ENCODE measurements around the gene CAMSAP3. TPM values are rescaled to one million over a fixed set of nuclear protein-coding genes. Genes with fewer than 3 reads are reported as not detected.
"Not testable (repeated sequence)": the region's sequence is repeated elsewhere in the genome, so short reads cannot be mapped to it uniquely, and the experiment has no call there.

The CAMSAP3 gene
- total RNA-seq, 2 donors from 2014 or later, result 1.7 to 2.0 TPM

DNA sequence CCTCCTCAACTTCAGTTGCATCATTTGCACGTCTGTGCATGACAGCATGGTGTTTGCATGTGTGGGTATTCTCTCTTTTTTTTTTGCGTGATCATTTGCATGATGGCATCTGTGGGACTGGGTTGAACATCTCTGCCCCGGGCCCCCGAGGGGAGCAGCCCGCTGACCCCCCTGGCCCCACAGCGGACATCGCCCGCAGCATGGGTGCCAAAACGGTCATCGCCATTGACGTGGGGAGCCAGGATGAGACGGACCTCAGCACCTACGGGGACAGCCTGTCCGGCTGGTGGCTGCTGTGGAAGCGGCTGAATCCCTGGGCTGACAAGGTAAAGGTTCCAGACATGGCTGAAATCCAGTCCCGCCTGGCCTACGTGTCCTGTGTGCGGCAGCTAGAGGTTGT, 37.0 kb upstream of the CAMSAP3 start:
- Mint-ChIP-seq H3K4me3 (no peak overlapping the region), H3K36me3 (ENCODE audit: insufficient read depth in 2 of 2) (peaks cover 5 to 10% of the 10 kb centered on the region in 2 donors), H3K4me1 (ENCODE audit: low read depth) (no peaks in the 10 kb centered on the region), H3K27ac (no peak overlapping the region), H3K27me3 (ENCODE audit: low read depth) (no peaks in the 10 kb centered on the region), H3K9me3 (no peaks in the 10 kb centered on the region)
- DNase-seq (no peak), ATAC-seq (replicated peaks in 1 of 2) (no peak)

DNA sequence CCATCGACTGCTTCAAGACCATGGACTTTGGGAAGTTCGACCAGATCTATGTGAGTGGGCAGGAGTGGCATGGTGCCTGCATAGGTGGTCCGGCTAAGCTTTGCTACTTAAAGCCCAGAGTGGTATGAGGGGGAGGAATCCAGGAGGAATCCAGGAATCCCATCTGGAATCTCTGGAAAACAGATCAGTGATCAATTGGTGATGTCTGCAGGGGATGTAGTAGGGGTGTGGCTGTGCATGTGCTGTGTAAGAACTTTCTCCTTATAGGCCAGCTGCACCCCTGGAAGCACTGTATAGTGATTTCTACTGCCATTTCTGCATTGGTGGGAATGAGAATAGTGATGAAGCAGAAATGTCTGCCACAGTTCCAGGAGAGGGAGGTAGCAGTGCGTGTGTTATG, 36.6 kb upstream of the CAMSAP3 start:
- H3K4me3 Mint-ChIP-seq, result no peak overlapping the region
- no peaks in the 10 kb centered on the region for H3K4me1 Mint-ChIP-seq (ENCODE audit: low read depth)
- peaks cover 5 to 10% of the 10 kb centered on the region in 2 donors for H3K36me3 Mint-ChIP-seq (ENCODE audit: insufficient read depth in 2 of 2)
- DNase-seq (no peak), ATAC-seq (replicated peaks in 1 of 2) (no peak)
- H3K27me3 Mint-ChIP-seq (ENCODE audit: low read depth), result no peaks in the 10 kb centered on the region
- H3K27ac Mint-ChIP-seq, result no peak overlapping the region
- no peaks in the 10 kb centered on the region for H3K9me3 Mint-ChIP-seq

DNA sequence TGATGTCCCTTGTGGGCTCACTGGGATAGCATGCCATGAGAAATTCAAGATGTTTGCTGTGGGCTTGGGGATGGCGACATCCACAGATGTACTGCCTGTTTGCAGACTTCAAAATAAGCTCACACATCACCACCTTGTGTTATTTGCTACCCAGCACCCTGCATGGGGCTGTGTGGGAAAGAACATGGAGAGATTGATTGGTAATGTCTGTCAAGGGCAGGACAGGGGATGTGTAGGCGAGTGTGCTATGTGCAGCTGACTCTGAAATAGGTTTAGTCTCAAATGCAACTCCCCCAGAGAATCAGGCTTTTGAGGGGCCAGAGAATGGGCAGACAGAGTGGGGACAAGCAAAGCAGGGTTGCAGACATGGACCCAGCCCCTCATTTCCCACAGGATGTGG, 35.4 kb upstream of the CAMSAP3 start:
- no peak for ATAC-seq (replicated peaks in 1 of 2)
- Mint-ChIP-seq H3K4me1 (ENCODE audit: low read depth) (no peaks in the 10 kb centered on the region), H3K27ac (no peak overlapping the region), H3K36me3 (ENCODE audit: insufficient read depth in 2 of 2) (peaks cover 5 to 10% of the 10 kb centered on the region in 2 donors), H3K27me3 (ENCODE audit: low read depth) (no peaks in the 10 kb centered on the region), H3K4me3 (no peak overlapping the region), H3K9me3 (no peaks in the 10 kb centered on the region)
- DNase-seq, result no peak

DNA sequence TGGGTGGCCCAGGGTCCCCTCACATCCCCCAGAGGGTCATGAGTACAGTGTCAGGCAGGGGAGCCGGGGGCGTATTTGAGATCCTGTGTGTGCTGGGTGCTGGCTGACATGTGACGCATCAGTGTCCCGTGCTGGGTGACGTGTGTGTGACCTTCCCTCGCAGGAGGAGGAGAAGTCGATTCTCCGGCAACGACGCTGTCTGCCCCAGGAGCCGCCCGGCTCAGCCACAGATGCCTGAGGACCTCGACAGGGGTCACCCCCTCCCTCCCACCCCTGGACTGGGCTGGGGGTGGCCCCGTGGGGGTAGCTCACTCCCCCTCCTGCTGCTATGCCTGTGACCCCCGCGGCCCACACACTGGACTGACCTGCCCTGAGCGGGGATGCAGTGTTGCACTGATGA, 34.3 kb upstream of the CAMSAP3 start:
- H3K9me3 Mint-ChIP-seq, result no peaks in the 10 kb centered on the region
- DNase-seq (no peak), ATAC-seq (replicated peaks in 1 of 2) (no peak)
- no peak overlapping the region for H3K4me3 Mint-ChIP-seq
- H3K27ac Mint-ChIP-seq, result no peak overlapping the region
- H3K4me1 Mint-ChIP-seq (ENCODE audit: low read depth), result no peaks in the 10 kb centered on the region
- peaks cover 5 to 9% of the 10 kb centered on the region in 2 donors for H3K36me3 Mint-ChIP-seq (ENCODE audit: insufficient read depth in 2 of 2)
- no peaks in the 10 kb centered on the region for H3K27me3 Mint-ChIP-seq (ENCODE audit: low read depth)

DNA sequence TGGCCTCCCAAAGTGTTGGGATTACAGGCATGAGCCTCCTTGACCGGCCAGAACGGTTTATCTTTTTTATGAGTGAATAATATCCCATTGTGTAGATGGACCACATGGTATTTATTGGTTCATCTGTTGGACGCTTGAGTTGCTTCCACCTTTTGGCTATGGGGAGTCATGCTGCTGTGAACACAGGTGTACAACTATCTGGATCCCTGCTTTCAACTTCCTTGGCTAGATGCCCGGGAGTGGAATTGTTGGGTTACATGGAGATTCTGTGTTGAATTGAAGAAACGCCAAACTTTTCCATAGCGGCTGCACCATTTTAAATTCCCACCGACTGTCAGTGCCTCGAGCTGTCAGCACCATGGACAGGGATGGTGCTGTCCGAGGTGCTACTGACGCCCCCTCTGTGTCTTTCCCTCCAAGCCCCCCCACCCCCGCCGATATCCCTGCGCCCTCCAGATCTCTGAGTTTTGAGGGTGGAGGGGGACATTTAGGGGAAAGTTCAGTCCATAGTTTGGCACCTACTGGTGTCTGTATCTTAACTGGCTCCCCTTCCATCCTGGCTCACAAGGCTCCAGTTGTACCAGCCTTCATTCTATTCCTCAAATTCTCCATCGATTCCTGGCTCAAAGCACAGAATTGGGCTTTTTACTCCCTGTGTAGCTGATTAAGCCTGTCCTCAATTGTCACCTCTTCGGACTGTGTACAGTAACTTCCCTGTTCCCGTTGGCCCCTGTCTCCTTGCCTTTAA, 32.8 kb upstream of the CAMSAP3 start:
- DNase-seq (no peak), ATAC-seq (replicated peaks in 1 of 2) (no peak)
- no peaks in the 10 kb centered on the region for H3K4me1 Mint-ChIP-seq (ENCODE audit: low read depth)

DNA sequence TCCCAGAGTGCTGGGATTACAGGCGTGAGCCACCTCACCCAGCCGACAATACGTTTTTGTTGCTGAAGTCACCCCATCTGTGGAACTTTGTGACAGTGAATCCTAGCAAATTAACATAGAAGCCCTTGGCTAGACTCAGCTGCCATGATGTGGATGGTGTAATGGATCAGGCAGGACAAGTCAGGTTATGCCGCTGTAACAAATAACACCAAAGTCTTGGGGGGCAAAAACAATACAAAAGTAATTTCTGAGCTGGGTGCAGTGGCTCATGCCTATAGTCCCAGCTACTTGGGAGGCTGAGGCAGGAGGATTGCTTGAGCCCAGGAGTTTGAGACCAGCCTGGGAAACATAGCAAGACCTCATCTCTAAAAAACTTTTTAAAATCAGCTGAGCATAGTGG, 30.8 kb upstream of the CAMSAP3 start:
- DNase-seq, result no peak
- H3K27me3 Mint-ChIP-seq (ENCODE audit: low read depth), result no peaks in the 10 kb centered on the region
- no peaks in the 10 kb centered on the region for H3K9me3 Mint-ChIP-seq
- ATAC-seq (replicated peaks in 1 of 2), result no peak
- H3K36me3 Mint-ChIP-seq (ENCODE audit: insufficient read depth in 2 of 2), result peaks cover 5 to 6% of the 10 kb centered on the region in 2 donors
- H3K27ac Mint-ChIP-seq, result no peak overlapping the region
- H3K4me3 Mint-ChIP-seq, result no peak overlapping the region
- no peaks in the 10 kb centered on the region for H3K4me1 Mint-ChIP-seq (ENCODE audit: low read depth)

More for the DNA sequence above, 32.8 kb upstream of the CAMSAP3 start:
- Mint-ChIP-seq H3K36me3 (ENCODE audit: insufficient read depth in 2 of 2) (peaks cover 5 to 6% of the 10 kb centered on the region in 2 donors), H3K27ac (no peak overlapping the region), H3K9me3 (no peaks in the 10 kb centered on the region), H3K4me3 (no peak overlapping the region), H3K27me3 (ENCODE audit: low read depth) (no peaks in the 10 kb centered on the region)

DNA sequence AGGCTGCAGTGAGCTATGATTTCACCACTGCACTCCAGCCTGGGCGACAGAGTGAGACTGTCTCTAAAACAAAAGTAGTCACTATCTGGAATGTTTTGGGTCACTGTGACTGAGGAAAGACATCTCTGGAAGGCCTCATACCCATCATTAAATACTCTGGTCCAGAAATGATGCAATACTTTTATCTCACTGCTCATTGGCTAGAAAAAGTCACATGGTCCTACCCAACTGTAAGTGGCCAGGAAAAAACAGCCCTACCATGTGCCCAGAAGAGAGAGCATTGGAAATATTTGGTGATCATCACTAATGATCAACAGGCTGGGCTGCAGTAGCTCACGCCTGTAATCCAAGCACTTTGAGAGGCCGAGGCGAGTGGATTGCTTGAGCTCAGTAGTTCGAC, 30.3 kb upstream of the CAMSAP3 start:
- Mint-ChIP-seq H3K4me1 (ENCODE audit: low read depth) (no peaks in the 10 kb centered on the region), H3K36me3 (ENCODE audit: insufficient read depth in 2 of 2) (peaks cover 1 to 4% of the 10 kb centered on the region in 2 donors), H3K27ac (no peak overlapping the region), H3K27me3 (ENCODE audit: low read depth) (no peaks in the 10 kb centered on the region), H3K4me3 (no peak overlapping the region), H3K9me3 (no peaks in the 10 kb centered on the region)
- ATAC-seq (replicated peaks in 1 of 2), result no peak
- DNase-seq, result no peak

DNA sequence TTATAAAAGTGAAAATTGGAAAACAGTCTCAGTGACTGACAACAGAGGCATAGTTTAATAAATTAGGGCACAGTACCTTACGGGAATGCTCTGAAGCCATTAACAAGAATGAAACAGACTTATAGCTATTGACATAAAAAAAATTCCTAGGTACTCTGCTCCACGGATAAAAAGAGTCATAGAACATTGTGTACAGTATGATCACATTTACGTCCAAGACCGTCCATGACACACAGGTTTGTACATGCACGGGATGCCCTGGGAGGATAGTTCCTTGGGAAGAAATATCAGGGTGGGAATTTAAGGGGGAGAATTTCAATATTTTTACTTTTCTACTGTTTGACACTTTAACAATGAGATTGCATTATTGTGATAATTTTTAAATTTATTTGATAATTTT, 24.9 kb upstream of the CAMSAP3 start:
- ATAC-seq (replicated peaks in 1 of 2), result no peak
- no peaks in the 10 kb centered on the region for H3K9me3 Mint-ChIP-seq
- H3K27ac Mint-ChIP-seq, result no peak overlapping the region
- no peaks in the 10 kb centered on the region for H3K4me1 Mint-ChIP-seq (ENCODE audit: low read depth)
- no peak overlapping the region for H3K4me3 Mint-ChIP-seq
- no peak for DNase-seq
- no peaks in the 10 kb centered on the region for H3K36me3 Mint-ChIP-seq (ENCODE audit: insufficient read depth in 2 of 2)
- H3K27me3 Mint-ChIP-seq (ENCODE audit: low read depth), result no peaks in the 10 kb centered on the region

DNA sequence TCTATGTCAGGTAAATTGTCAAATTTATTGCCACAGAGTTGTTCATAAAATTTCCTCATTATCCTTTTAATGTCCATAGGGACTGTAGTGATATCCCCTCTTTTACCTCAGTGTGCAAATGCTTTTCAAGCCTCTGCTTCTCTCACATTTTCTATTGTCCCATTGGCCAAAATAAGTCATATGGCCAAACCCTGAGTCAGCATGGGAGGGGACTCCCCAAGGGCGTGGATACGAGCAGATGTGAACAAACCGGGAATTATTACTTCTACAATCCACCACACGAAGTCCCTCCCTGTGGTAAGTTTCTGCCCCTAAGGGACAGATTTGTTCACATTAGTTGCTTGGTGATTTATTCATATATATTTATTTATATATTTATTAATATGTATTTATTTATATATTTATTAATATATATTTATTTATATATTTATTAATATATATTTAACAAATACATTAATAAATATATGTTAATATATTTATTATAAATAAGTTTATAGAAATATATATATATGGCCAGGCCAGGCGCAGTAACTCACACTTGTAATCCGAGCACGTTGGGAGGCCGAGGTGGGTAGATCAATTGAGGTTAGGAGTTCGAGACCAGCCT, 20.1 kb upstream of the CAMSAP3 start:
- no peak overlapping the region for H3K4me3 Mint-ChIP-seq
- no peaks in the 10 kb centered on the region for H3K4me1 Mint-ChIP-seq (ENCODE audit: low read depth)
- H3K27me3 Mint-ChIP-seq (ENCODE audit: low read depth), result peaks cover 10% of the 10 kb centered on the region
- ATAC-seq (replicated peaks in 1 of 2), result no peak
- no peaks in the 10 kb centered on the region for H3K9me3 Mint-ChIP-seq
- no peaks in the 10 kb centered on the region for H3K36me3 Mint-ChIP-seq (ENCODE audit: insufficient read depth in 2 of 2)
- DNase-seq, result no peak
- no peak overlapping the region for H3K27ac Mint-ChIP-seq

DNA sequence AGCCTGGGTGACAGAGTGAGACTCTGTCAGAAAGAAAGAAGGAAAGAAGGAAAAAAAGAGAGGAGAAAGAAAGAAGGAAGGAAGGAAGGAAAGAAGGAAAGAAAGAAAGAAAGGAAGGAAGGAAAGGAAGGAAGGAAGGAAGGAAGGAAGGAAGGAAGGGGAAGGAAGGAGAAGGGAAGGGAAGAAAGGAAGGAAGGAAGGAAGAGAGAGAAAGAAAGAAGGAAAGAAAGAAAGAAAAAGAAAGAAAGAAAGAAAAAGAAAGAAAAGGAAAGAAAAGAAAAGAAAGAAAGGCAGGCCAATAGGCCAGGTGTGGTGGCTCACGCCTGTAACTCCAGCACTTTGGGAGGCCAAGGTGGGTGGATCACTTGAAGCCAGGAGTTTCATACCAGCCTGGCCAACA, 18.2 kb upstream of the CAMSAP3 start:
- not testable (repeated sequence) for H3K4me1 Mint-ChIP-seq (ENCODE audit: low read depth); H3K36me3 Mint-ChIP-seq (ENCODE audit: insufficient read depth in 2 of 2); H3K27ac Mint-ChIP-seq; H3K9me3 Mint-ChIP-seq; DNase-seq; ATAC-seq (replicated peaks in 1 of 2); H3K4me3 Mint-ChIP-seq
- H3K27me3 Mint-ChIP-seq (ENCODE audit: low read depth), result peaks cover 10% of the 10 kb centered on the region

DNA sequence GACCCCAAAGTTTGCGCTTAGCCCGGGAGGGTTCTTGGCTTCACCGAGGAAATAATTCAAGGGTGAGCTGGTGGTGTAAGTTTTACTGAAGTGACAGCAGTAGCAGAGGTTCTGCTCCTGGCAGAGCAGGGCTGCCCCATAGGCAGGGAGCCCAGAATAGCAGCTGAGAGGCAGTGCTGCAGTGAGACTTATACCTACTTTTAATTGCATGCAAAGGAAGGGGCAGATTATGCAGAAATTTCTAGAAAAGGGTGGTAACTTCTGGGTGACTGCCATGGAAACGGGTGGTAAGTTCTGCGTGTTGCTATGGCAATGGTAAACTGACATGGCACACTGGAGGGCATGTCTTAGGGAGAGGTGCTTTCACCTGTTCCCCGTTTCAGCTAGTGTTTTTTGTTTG, 17.5 kb upstream of the CAMSAP3 start:
- no peak overlapping the region for H3K4me3 Mint-ChIP-seq

DNA sequence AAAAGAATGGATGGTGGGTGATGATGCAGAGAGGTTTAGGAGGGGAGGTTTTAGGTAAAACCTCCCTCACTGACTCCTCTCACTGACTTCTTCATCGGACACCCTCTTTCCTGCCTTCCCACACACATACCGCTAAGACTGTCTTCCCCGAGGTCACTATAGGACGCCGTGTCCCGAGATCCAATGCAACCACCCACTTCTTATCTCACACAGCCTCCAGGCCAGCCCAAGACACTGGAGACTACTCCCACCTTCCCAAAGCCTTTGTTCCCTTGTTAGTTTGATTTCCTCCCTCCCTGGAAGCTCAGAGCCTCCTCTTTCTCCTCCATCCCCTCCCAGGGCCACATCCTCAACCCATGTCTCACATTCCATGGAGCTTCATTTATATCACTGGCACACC, 16.5 kb upstream of the CAMSAP3 start:
- ATAC-seq (replicated peaks in 1 of 2) (no peak), DNase-seq (no peak)
- Mint-ChIP-seq H3K27ac (no peak overlapping the region), H3K27me3 (ENCODE audit: low read depth) (peaks cover 10% of the 10 kb centered on the region), H3K36me3 (ENCODE audit: insufficient read depth in 2 of 2) (no peaks in the 10 kb centered on the region), H3K9me3 (no peaks in the 10 kb centered on the region), H3K4me3 (no peak overlapping the region), H3K4me1 (ENCODE audit: low read depth) (no peaks in the 10 kb centered on the region)

More for the DNA sequence above, 17.5 kb upstream of the CAMSAP3 start:
- no peak for DNase-seq
- Mint-ChIP-seq H3K4me1 (ENCODE audit: low read depth) (no peaks in the 10 kb centered on the region), H3K9me3 (no peaks in the 10 kb centered on the region), H3K27me3 (ENCODE audit: low read depth) (peaks cover 10% of the 10 kb centered on the region), H3K27ac (no peak overlapping the region), H3K36me3 (ENCODE audit: insufficient read depth in 2 of 2) (no peaks in the 10 kb centered on the region)
- no peak for ATAC-seq (replicated peaks in 1 of 2)

DNA sequence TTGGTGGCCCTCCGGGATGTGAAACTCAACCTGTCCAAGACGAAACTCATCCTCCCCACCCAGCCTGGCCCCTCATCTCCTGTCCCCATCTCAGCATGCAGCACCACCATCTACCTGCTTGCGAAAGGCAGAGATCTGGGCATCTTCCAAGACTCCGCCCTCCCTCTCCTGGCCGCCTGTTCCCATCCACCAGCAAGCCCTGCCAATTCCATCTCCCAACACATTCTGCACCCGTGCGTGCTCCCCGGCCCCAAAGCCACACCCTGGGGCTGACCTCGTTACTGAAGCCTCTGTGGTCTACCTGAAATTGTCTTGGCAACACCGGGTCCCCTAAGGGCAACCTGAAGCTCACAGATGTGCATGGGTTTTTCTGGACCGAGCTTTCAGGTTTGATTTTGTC, 13.2 kb upstream of the CAMSAP3 start:
- no peak for ATAC-seq (replicated peaks in 1 of 2)
- Mint-ChIP-seq H3K4me1 (ENCODE audit: low read depth) (no peaks in the 10 kb centered on the region), H3K27me3 (ENCODE audit: low read depth) (peaks cover under 1% of the 10 kb centered on the region), H3K4me3 (no peak overlapping the region), H3K36me3 (ENCODE audit: insufficient read depth in 2 of 2) (no peaks in the 10 kb centered on the region), H3K27ac (no peak overlapping the region), H3K9me3 (no peaks in the 10 kb centered on the region)
- no peak for DNase-seq

DNA sequence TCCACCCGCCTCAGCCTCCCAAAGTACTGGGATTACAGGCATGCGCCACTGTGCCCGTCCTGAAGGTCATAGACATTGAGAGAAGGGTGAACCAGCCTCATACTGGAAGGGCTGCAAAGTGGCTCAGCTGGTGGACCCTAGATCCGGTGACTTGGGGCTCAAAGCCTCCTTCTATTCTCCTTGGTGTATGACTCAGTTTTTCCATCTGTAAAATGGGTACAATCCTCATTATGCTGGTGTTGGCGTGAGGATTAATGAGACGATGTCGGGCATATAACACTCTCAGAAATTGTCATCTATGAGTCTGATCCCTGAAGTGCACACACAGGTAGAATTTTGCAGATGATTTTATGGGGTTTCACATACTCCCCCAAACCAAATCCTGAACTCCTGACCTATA, 5.8 kb upstream of the CAMSAP3 start:
- ATAC-seq (replicated peaks in 1 of 2) (no peak), DNase-seq (no peak)
- H3K36me3 Mint-ChIP-seq (ENCODE audit: insufficient read depth in 2 of 2), result no peaks in the 10 kb centered on the region
- H3K27ac Mint-ChIP-seq, result no peak overlapping the region
- no peaks in the 10 kb centered on the region for H3K9me3 Mint-ChIP-seq
- no peak overlapping the region for H3K4me3 Mint-ChIP-seq
- H3K27me3 Mint-ChIP-seq (ENCODE audit: low read depth), result peaks cover 16% of the 10 kb centered on the region
- H3K4me1 Mint-ChIP-seq (ENCODE audit: low read depth), result no peaks in the 10 kb centered on the region

Data from activated T-cell treated with anti-CD3 and anti-CD28 coated beads, Interleukin-2, amount 50 U/mL, for 72 hours (primary cell).